Measurements from ENCODE around the gene DCAF17.

DCAF17 gene

GRCh38 chr2:171434013-171434989, at the start of gene DCAF17:
TSS of gene DCAF17 (plus strand) at chr2:171434226. CDS start at chr2:171434578, 352 bp downstream.
- Mint-ChIP-seq H3K27ac (peak within 1 kb of the TSS; percentile 92), H3K4me3 (peak within 1 kb of the TSS; percentile 90), H3K36me3 (peaks cover 55% of the 10 kb centered on the region), H3K9me3 (peaks cover 4% of the 10 kb centered on the region), H3K4me1 (peaks cover 55% of the 10 kb centered on the region), H3K27me3 (no peaks in the 10 kb centered on the region)
- ATAC-seq, result peak; percentile 98

GRCh38 chr2:171386627-171387026, 47.4 kb upstream of the DCAF17 start:
- Mint-ChIP-seq H3K4me3 (no peak overlapping the region), H3K36me3 (peaks cover 53% of the 10 kb centered on the region), H3K4me1 (peaks cover 46% of the 10 kb centered on the region), H3K27me3 (no peaks in the 10 kb centered on the region), H3K27ac (no peak overlapping the region), H3K9me3 (peaks cover 2% of the 10 kb centered on the region)
- no peak for ATAC-seq

- H3K9me3 Mint-ChIP-seq, result peaks cover 2% of the 10 kb centered on the region
- H3K27me3 Mint-ChIP-seq, result no peaks in the 10 kb centered on the region
- ATAC-seq, result no peak
- H3K4me3 Mint-ChIP-seq, result no peak overlapping the region
- H3K36me3 Mint-ChIP-seq, result peaks cover 48% of the 10 kb centered on the region
- H3K4me1 Mint-ChIP-seq, result peaks cover 46% of the 10 kb centered on the region
- no peak overlapping the region for H3K27ac Mint-ChIP-seq
Observed at GRCh38 chr2:171387052-171387451, 47.0 kb upstream of the DCAF17 start.

GRCh38 chr2:171389325-171389724, 44.7 kb upstream of the DCAF17 start:
- Mint-ChIP-seq H3K4me1 (peaks cover 52% of the 10 kb centered on the region), H3K36me3 (peaks cover 30% of the 10 kb centered on the region), H3K27ac (peak overlapping the region; percentile 61), H3K9me3 (no peaks in the 10 kb centered on the region), H3K4me3 (no peak overlapping the region), H3K27me3 (no peaks in the 10 kb centered on the region)
- ATAC-seq, result no peak

- peak overlapping the region; percentile 61 for H3K27ac Mint-ChIP-seq
- peaks cover 28% of the 10 kb centered on the region for H3K36me3 Mint-ChIP-seq
- ATAC-seq, result no peak
Observed at GRCh38 chr2:171389780-171390179, 44.2 kb upstream of the DCAF17 start.

GRCh38 chr2:171390941-171391516, 43.0 kb upstream of the DCAF17 start:
- Mint-ChIP-seq H3K27ac (no peak overlapping the region), H3K4me1 (peaks cover 44% of the 10 kb centered on the region), H3K4me3 (no peak overlapping the region), H3K9me3 (no peaks in the 10 kb centered on the region), H3K27me3 (no peaks in the 10 kb centered on the region), H3K36me3 (peaks cover 19% of the 10 kb centered on the region)
- ATAC-seq, result no peak

More at GRCh38 chr2:171389780-171390179, 44.2 kb upstream of the DCAF17 start:
- no peaks in the 10 kb centered on the region for H3K9me3 Mint-ChIP-seq
- no peaks in the 10 kb centered on the region for H3K27me3 Mint-ChIP-seq
- peaks cover 52% of the 10 kb centered on the region for H3K4me1 Mint-ChIP-seq
- H3K4me3 Mint-ChIP-seq, result no peak overlapping the region

GRCh38 chr2:171391532-171391931, 42.5 kb upstream of the DCAF17 start:
- H3K9me3 Mint-ChIP-seq, result no peaks in the 10 kb centered on the region
- H3K36me3 Mint-ChIP-seq, result peaks cover 16% of the 10 kb centered on the region
- no peak overlapping the region for H3K27ac Mint-ChIP-seq
- no peak for ATAC-seq
- H3K4me3 Mint-ChIP-seq, result no peak overlapping the region
- peaks cover 42% of the 10 kb centered on the region for H3K4me1 Mint-ChIP-seq
- no peaks in the 10 kb centered on the region for H3K27me3 Mint-ChIP-seq

GRCh38 chr2:171393487-171393886, 40.5 kb upstream of the DCAF17 start:
- Mint-ChIP-seq H3K4me3 (no peak overlapping the region), H3K27me3 (no peaks in the 10 kb centered on the region), H3K36me3 (peaks cover 25% of the 10 kb centered on the region), H3K9me3 (peaks cover 3% of the 10 kb centered on the region), H3K27ac (no peak overlapping the region), H3K4me1 (peaks cover 30% of the 10 kb centered on the region)
- ATAC-seq, result no peak

GRCh38 chr2:171394164-171394740, 39.8 kb upstream of the DCAF17 start:
- H3K27ac Mint-ChIP-seq, result no peak overlapping the region
- ATAC-seq, result no peak
- H3K4me1 Mint-ChIP-seq, result peaks cover 31% of the 10 kb centered on the region
- no peaks in the 10 kb centered on the region for H3K27me3 Mint-ChIP-seq
- H3K4me3 Mint-ChIP-seq, result no peak overlapping the region
- H3K9me3 Mint-ChIP-seq, result peaks cover 3% of the 10 kb centered on the region
- peaks cover 25% of the 10 kb centered on the region for H3K36me3 Mint-ChIP-seq

- ATAC-seq, result no peak
- no peak overlapping the region for H3K4me3 Mint-ChIP-seq
- no peaks in the 10 kb centered on the region for H3K27me3 Mint-ChIP-seq
- H3K27ac Mint-ChIP-seq, result peak overlapping the region; percentile 17
- peaks cover 46% of the 10 kb centered on the region for H3K36me3 Mint-ChIP-seq
- peaks cover 14% of the 10 kb centered on the region for H3K9me3 Mint-ChIP-seq
- peaks cover 24% of the 10 kb centered on the region for H3K4me1 Mint-ChIP-seq
Observed at GRCh38 chr2:171399292-171399691, 34.7 kb upstream of the DCAF17 start.

GRCh38 chr2:171400395-171400794, 33.6 kb upstream of the DCAF17 start:
- Mint-ChIP-seq H3K27me3 (no peaks in the 10 kb centered on the region), H3K9me3 (peaks cover 14% of the 10 kb centered on the region), H3K4me3 (no peak overlapping the region), H3K27ac (no peak overlapping the region), H3K4me1 (peaks cover 34% of the 10 kb centered on the region), H3K36me3 (peaks cover 57% of the 10 kb centered on the region)
- ATAC-seq, result no peak

- peaks cover 18% of the 10 kb centered on the region for H3K9me3 Mint-ChIP-seq
- no peak for ATAC-seq
- H3K4me3 Mint-ChIP-seq, result no peak overlapping the region
- H3K27me3 Mint-ChIP-seq, result no peaks in the 10 kb centered on the region
- peaks cover 49% of the 10 kb centered on the region for H3K4me1 Mint-ChIP-seq
- H3K36me3 Mint-ChIP-seq, result peaks cover 62% of the 10 kb centered on the region
- no peak overlapping the region for H3K27ac Mint-ChIP-seq
Observed at GRCh38 chr2:171401947-171402346, 32.1 kb upstream of the DCAF17 start.

- Mint-ChIP-seq H3K27ac (peak overlapping the region; percentile 82), H3K27me3 (no peaks in the 10 kb centered on the region), H3K9me3 (peaks cover 18% of the 10 kb centered on the region), H3K4me3 (no peak overlapping the region), H3K4me1 (peaks cover 59% of the 10 kb centered on the region), H3K36me3 (peaks cover 54% of the 10 kb centered on the region)
- no peak for ATAC-seq
Observed at GRCh38 chr2:171402906-171403580, 31.0 kb upstream of the DCAF17 start.

GRCh38 chr2:171404261-171404660, 29.8 kb upstream of the DCAF17 start:
- Mint-ChIP-seq H3K36me3 (peaks cover 49% of the 10 kb centered on the region), H3K4me3 (no peak overlapping the region), H3K9me3 (peaks cover 15% of the 10 kb centered on the region), H3K27ac (peak overlapping the region; percentile 82), H3K27me3 (no peaks in the 10 kb centered on the region), H3K4me1 (peaks cover 47% of the 10 kb centered on the region)
- ATAC-seq, result no peak

GRCh38 chr2:171404719-171405118, 29.3 kb upstream of the DCAF17 start:
- H3K4me3 Mint-ChIP-seq, result no peak overlapping the region
- ATAC-seq, result no peak
- peaks cover 49% of the 10 kb centered on the region for H3K36me3 Mint-ChIP-seq
- peaks cover 51% of the 10 kb centered on the region for H3K4me1 Mint-ChIP-seq
- H3K9me3 Mint-ChIP-seq, result peaks cover 15% of the 10 kb centered on the region
- H3K27me3 Mint-ChIP-seq, result no peaks in the 10 kb centered on the region
- peak overlapping the region; percentile 82 for H3K27ac Mint-ChIP-seq
